Heart left ventricle (tissue), 13 donors: Measurements from ENCODE around the gene DUSP16.

Source experiments
- CTCF ChIP-seq, 12 donors: fragments of 200-600 bp; sonication (generic) in 4 of 12; IDR thresholded peaks; one replicate each; pipeline versions ENCODE4 v1.5.0 to v1.8.0; 2018 to 2022; ENCODE audit warnings: antibody characterized with exemption in 12 of 12, mild to moderate bottlenecking in 5 of 12
- POLR2A ChIP-seq, 2 donors: fragments of 450-650 bp; IDR thresholded peaks; one replicate each; pipeline ENCODE4 v1.6.1; 2017; ENCODE audit warnings: antibody characterized with exemption in 2 of 2, mild to moderate bottlenecking in 2 of 2, moderate library complexity in 2 of 2
- donor health status: ischemic (EF 13 %, LVEDD 7.1; RV severe dilation, severe dysfunction).
- donor health status: DM: no; HTN: yes; CAD: no.
- donor health status: DM: no; HTN: no; CAD: no.
- donor health status: ischemic (EF 25% LVEDD 6.9; RV normal size, moderate dysfunction).
- donor health status: ischemic (EF 25% LVEDD 5.7; RV mildly dilated, moderate dysfunction).
- donor health status: ischemic (EF 35%, LVEDD 5.7; RV mildly dilated, moderate dysfunction).
- donor health status: nonischemic (EF 11% LVEDD 7.7; RV severe dilation, severe dysfunction).
- donor health status: DM: yes; HTN: yes; CAD: no.
- donor health status: PGD.
- donor health status: ischemic (EF 29% LVEDD 5.4; RV normal size, mild dysfunction).
- donor health status: nonischemic (EF 23%, LVEDD 6.1; RV moderate dilation, normal function).

- TF ChIP-seq CTCF (IDR thresholded peaks at IDR 0.05) (no peak), POLR2A (IDR thresholded peaks at IDR 0.05) (no peak)
Measured at GRCh38 chr12:12559719-12560296, 2.9 kb downstream of the DUSP16 start.
